HepG2 (cell line): Measurements from ENCODE around the gene CHMP1B.

ENCODE experiments used
- EZH2 ChIP-seq: conservative IDR thresholded peaks from 2 replicates; pipeline ENCODE4 v1.6.1; 2012; ENCODE audit warnings: mild to moderate bottlenecking, low read depth, low read length, moderate library complexity
- NCOA1 ChIP-seq: sonication (generic); formaldehyde crosslinking; IDR thresholded peaks from 2 replicates; pipeline ENCODE4 v1.9.0; 2021; ENCODE audit warnings: missing genetic modification reagents
- NFE2 ChIP-seq: sonication (generic); formaldehyde crosslinking; IDR thresholded peaks from 2 replicates; pipeline ENCODE4 v1.4.0; 2020; ENCODE audit warnings: missing genetic modification reagents
- YY1 ChIP-seq: IDR thresholded peaks from 2 replicates; pipeline ENCODE4 v1.6.1; 2011; ENCODE audit warnings: low read length, low read depth, moderate library complexity, mild to moderate bottlenecking; ENCODE audit not compliant: insufficient read depth, insufficient replicate concordance
- TF ChIP-seq, protein P1 (sequence below): sonication (generic); formaldehyde crosslinking; IDR thresholded peaks from 2 replicates; pipeline ENCODE4 v1.4.0; 2020; ENCODE audit warnings: missing genetic modification reagents, low read depth, mild to moderate bottlenecking, borderline replicate concordance
- TF ChIP-seq, protein P2 (sequence below): sonication (generic); formaldehyde crosslinking; IDR thresholded peaks from 2 replicates; pipeline ENCODE4 v1.4.0; 2020; ENCODE audit warnings: missing genetic modification reagents

DNA sequence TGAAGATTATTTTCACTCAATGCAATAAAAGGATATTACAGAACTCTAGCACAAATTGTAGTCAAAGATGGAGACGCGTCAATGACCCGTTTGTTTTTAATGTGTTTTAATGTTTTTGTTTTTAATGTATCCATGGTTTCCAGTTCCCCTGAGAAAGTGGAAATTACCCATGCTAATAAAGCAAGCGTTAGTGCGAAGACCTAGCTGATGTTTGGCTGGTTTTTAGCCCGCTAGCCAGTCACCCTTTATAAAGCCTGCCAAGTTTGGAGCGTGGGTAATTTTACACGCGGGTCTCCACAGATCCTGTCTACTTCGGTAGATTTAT, 430 bp upstream of the CHMP1B start:
- no peak for TF ChIP-seq NCOA1 (CRISPR knock-in tag)
- TF ChIP-seq YY1, result no peak
- TF ChIP-seq NFE2 (CRISPR knock-in tag), result no peak
- TF ChIP-seq EZH2, result no peak
- TF ChIP-seq, protein P1, sequence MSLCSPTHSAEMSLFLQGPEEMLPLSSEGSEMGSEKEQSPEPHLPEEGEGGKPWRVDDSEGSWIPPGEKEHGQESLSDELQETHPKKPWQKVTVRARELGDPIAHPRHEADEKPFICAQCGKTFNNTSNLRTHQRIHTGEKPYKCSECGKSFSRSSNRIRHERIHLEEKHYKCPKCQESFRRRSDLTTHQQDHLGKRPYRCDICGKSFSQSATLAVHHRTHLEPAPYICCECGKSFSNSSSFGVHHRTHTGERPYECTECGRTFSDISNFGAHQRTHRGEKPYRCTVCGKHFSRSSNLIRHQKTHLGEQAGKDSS (CRISPR knock-in tag), result no peak
- TF ChIP-seq, protein P2, sequence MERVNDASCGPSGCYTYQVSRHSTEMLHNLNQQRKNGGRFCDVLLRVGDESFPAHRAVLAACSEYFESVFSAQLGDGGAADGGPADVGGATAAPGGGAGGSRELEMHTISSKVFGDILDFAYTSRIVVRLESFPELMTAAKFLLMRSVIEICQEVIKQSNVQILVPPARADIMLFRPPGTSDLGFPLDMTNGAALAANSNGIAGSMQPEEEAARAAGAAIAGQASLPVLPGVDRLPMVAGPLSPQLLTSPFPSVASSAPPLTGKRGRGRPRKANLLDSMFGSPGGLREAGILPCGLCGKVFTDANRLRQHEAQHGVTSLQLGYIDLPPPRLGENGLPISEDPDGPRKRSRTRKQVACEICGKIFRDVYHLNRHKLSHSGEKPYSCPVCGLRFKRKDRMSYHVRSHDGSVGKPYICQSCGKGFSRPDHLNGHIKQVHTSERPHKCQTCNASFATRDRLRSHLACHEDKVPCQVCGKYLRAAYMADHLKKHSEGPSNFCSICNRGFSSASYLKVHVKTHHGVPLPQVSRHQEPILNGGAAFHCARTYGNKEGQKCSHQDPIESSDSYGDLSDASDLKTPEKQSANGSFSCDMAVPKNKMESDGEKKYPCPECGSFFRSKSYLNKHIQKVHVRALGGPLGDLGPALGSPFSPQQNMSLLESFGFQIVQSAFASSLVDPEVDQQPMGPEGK (CRISPR knock-in tag), result no peak
